VCaP (cell line): ENCODE data around the gene MTMR1.

Source experiments
- H3K27ac ChIP-seq: fragments of 450-650 bp; 2 replicates; pipeline ENCODE4 v1.5.1; 2017
- TF ChIP-seq, protein P1 (sequence below): fragments of 450-650 bp; conservative IDR thresholded peaks from 2 replicates; pipeline ENCODE4 v1.5.1; 2017; ENCODE audit warnings: mild to moderate bottlenecking, moderate library complexity

Gene MTMR1

DNA sequence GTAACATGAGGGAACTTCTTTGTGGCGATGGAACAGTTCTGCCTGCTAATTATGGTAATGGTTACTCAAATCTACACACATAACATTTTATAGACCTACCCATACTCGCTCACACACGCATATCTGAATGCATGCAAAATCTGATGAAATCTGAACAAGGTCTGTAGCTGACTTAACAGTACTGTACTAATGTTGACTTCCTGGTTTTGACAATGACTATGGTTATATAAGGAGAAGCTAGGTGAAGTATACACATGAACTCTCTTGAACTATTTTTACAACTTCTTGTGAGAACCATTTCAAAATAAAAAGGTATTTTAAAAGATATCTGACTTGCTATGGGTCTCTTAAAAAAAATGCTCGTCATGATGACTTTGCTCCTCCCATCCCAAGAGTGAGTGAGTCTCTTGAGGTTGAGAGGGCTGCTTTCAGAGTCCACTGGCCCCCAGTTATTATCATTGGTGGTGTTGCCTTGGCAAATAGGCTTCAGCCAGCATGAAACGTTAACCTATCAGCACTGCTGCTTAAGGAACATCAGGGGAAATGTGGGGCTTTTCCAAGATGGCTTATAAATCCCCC lies 99.8 kb downstream of the MTMR1 start:
- TF ChIP-seq, protein P1, sequence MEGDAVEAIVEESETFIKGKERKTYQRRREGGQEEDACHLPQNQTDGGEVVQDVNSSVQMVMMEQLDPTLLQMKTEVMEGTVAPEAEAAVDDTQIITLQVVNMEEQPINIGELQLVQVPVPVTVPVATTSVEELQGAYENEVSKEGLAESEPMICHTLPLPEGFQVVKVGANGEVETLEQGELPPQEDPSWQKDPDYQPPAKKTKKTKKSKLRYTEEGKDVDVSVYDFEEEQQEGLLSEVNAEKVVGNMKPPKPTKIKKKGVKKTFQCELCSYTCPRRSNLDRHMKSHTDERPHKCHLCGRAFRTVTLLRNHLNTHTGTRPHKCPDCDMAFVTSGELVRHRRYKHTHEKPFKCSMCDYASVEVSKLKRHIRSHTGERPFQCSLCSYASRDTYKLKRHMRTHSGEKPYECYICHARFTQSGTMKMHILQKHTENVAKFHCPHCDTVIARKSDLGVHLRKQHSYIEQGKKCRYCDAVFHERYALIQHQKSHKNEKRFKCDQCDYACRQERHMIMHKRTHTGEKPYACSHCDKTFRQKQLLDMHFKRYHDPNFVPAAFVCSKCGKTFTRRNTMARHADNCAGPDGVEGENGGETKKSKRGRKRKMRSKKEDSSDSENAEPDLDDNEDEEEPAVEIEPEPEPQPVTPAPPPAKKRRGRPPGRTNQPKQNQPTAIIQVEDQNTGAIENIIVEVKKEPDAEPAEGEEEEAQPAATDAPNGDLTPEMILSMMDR = no peak
- no peak overlapping the region for H3K27ac ChIP-seq

DNA sequence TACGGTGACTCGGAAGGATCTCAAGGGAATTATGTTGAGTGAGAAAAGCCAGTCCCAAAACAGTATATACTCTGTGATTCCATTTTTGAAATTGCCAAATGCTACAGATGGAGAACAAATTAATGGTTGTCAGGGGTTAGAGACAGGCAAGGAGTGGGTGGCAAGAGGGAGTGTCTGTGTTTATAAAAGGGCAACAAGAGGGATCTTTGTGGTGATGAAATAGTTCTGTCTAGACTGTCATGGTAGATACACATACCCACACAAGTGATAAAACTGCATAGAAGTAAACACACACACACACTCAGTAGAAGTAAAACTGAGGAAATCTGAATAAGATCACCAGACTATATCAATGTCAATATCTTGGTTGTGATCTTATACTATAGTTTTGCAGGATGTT lies 112.5 kb downstream of the MTMR1 start:
- TF ChIP-seq, protein P1 = no peak
- no peak overlapping the region for H3K27ac ChIP-seq

- TF ChIP-seq, protein P1 = no peak
- no peak overlapping the region for H3K27ac ChIP-seq
Observed at GRCh38 chrX:150806827-150807226, 113.6 kb downstream of the MTMR1 start.

DNA sequence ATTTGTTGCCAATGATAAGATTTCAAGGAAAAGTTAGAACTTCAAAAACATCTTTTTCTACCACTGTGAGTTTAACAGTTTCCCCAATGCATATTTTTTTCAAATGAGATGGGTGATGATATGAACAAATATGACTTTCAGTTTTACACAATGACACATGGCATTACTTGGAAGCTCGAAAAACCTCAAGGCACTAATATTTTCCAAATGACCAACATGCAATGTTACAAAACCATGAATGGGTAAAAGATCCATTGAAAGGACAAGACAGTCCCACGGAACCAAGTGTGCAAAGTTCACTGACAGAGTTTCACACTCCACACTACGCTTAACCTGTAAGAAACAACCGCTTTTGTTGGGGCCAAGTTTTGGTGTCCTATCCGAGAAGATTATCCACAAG lies 120.7 kb downstream of the MTMR1 start:
- TF ChIP-seq, protein P1 = no peak
- H3K27ac ChIP-seq = no peak overlapping the region
